ENCODE data around the gene MFSD12.

The MFSD12 gene

GRCh38 chr19:3506384-3507340 lies 50.7 kb downstream of the MFSD12 start (continued):
- TF ChIP-seq, protein P1, sequence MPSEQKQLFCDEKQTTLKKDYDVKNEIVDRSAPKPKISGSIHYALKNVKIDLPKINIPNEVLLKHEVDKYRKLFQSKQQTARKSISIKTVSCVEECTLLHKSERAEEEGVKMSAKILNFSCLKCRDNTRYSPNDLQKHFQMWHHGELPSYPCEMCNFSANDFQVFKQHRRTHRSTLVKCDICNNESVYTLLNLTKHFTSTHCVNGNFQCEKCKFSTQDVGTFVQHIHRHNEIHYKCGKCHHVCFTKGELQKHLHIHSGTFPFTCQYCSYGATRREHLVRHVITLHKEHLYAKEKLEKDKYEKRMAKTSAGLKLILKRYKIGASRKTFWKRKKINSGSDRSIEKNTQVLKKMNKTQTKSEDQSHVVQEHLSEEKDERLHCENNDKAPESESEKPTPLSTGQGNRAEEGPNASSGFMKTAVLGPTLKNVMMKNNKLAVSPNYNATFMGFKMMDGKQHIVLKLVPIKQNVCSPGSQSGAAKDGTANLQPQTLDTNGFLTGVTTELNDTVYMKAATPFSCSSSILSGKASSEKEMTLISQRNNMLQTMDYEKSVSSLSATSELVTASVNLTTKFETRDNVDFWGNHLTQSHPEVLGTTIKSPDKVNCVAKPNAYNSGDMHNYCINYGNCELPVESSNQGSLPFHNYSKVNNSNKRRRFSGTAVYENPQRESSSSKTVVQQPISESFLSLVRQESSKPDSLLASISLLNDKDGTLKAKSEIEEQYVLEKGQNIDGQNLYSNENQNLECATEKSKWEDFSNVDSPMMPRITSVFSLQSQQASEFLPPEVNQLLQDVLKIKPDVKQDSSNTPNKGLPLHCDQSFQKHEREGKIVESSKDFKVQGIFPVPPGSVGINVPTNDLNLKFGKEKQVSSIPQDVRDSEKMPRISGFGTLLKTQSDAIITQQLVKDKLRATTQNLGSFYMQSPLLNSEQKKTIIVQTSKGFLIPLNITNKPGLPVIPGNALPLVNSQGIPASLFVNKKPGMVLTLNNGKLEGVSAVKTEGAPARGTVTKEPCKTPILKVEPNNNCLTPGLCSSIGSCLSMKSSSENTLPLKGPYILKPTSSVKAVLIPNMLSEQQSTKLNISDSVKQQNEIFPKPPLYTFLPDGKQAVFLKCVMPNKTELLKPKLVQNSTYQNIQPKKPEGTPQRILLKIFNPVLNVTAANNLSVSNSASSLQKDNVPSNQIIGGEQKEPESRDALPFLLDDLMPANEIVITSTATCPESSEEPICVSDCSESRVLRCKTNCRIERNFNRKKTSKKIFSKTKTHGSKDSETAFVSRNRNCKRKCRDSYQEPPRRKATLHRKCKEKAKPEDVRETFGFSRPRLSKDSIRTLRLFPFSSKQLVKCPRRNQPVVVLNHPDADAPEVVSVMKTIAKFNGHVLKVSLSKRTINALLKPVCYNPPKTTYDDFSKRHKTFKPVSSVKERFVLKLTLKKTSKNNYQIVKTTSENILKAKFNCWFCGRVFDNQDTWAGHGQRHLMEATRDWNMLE (tag by site-specific recombination; conservative IDR thresholded peaks at IDR 0.05; ENCODE audit: low read depth): no peak
- TF ChIP-seq TRIM28 (IDR thresholded peaks at IDR 0.05; ENCODE audit: borderline replicate concordance, low read length) (no peak), ZNF704 (tag by site-specific recombination; IDR thresholded peaks at IDR 0.05) (no peak), KLF17 (tag by site-specific recombination; IDR thresholded peaks at IDR 0.05) (no peak), ZIC2 (tag by site-specific recombination; IDR thresholded peaks at IDR 0.05) (peak; percentile 90), ZNF423 (tag by site-specific recombination; IDR thresholded peaks at IDR 0.05) (no peak), ZNF658 (tag by site-specific recombination; IDR thresholded peaks at IDR 0.05) (no peak), ZNF645 (tag by site-specific recombination; IDR thresholded peaks at IDR 0.05) (no peak), ZSCAN18 (tag by site-specific recombination; IDR thresholded peaks at IDR 0.05) (no peak), CTCF (tag by site-specific recombination; IDR thresholded peaks at IDR 0.05) (no peak), ZBTB7A (tag by site-specific recombination; IDR thresholded peaks at IDR 0.05; ENCODE audit: low read depth) (peak; percentile 62; the same call in 1 of the 2 replicates), MEIS1 (CRISPR knock-in tag; IDR thresholded peaks at IDR 0.05; ENCODE audit: borderline replicate concordance) (no peak), ZNF529 (tag by site-specific recombination; IDR thresholded peaks at IDR 0.05; ENCODE audit: insufficient replicate concordance) (no peak), ZNF214 (tag by site-specific recombination; IDR thresholded peaks at IDR 0.05; ENCODE audit: borderline replicate concordance) (no peak), SP2 (tag by site-specific recombination; IDR thresholded peaks at IDR 0.05) (peak; percentile 66), KLF8 (tag by site-specific recombination; IDR thresholded peaks at IDR 0.05) (peak; percentile 63; the same call in 1 of the 2 replicates), ZFP69B (tag by site-specific recombination; IDR thresholded peaks at IDR 0.05) (no peak), ZNF843 (tag by site-specific recombination; IDR thresholded peaks at IDR 0.05) (no peak), HOXA7 (CRISPR knock-in tag; IDR thresholded peaks at IDR 0.05; ENCODE audit: borderline replicate concordance) (no peak), PATZ1 (tag by site-specific recombination; IDR thresholded peaks at IDR 0.05) (peak; percentile 57), ZXDB (tag by site-specific recombination; IDR thresholded peaks at IDR 0.05) (no peak; the same call in 1 of the 2 replicates), ZNF610 (tag by site-specific recombination; IDR thresholded peaks at IDR 0.05; ENCODE audit: borderline replicate concordance) (no peak)
- TF ChIP-seq, protein P2, sequence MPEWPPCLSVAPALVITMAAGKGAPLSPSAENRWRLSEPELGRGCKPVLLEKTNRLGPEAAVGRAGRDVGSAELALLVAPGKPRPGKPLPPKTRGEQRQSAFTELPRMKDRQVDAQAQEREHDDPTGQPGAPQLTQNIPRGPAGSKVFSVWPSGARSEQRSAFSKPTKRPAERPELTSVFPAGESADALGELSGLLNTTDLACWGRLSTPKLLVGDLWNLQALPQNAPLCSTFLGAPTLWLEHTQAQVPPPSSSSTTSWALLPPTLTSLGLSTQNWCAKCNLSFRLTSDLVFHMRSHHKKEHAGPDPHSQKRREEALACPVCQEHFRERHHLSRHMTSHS (tag by site-specific recombination; IDR thresholded peaks at IDR 0.05): no peak

Measured in HEK293 (cell line).